ENCODE measurements around the gene ALK.

ALK gene

GRCh38 chr2:29689666-29690065 is 231.7 kb downstream of the ALK start:
- no peak for DNase-seq
- no peak overlapping the region for H2AFZ ChIP-seq (ENCODE audit: low read depth, low read length)
- H3K27me3 ChIP-seq (ENCODE audit: insufficient read depth, low read length, poor library complexity) = peaks cover 11% of the 10 kb centered on the region
- H3K4me3 ChIP-seq (ENCODE audit: low read depth in 1 of 2, low read length in 2 of 2) = no peak overlapping the region
- no peak for ATAC-seq (ENCODE audit: insufficient read depth, low read depth)
- no peak overlapping the region for H3K4me2 ChIP-seq (ENCODE audit: insufficient read depth, low read length)
- no peaks in the 10 kb centered on the region for H4K20me1 ChIP-seq (ENCODE audit: insufficient read depth, low read length)
- H3K9ac ChIP-seq (ENCODE audit: low read depth, low read length) = no peak overlapping the region
- TF ChIP-seq EZH2 (IDR thresholded peaks at IDR 0.05; ENCODE audit: borderline replicate concordance, low read depth, low read length, severe bottlenecking) = no peak
- TF ChIP-seq, protein P1, sequence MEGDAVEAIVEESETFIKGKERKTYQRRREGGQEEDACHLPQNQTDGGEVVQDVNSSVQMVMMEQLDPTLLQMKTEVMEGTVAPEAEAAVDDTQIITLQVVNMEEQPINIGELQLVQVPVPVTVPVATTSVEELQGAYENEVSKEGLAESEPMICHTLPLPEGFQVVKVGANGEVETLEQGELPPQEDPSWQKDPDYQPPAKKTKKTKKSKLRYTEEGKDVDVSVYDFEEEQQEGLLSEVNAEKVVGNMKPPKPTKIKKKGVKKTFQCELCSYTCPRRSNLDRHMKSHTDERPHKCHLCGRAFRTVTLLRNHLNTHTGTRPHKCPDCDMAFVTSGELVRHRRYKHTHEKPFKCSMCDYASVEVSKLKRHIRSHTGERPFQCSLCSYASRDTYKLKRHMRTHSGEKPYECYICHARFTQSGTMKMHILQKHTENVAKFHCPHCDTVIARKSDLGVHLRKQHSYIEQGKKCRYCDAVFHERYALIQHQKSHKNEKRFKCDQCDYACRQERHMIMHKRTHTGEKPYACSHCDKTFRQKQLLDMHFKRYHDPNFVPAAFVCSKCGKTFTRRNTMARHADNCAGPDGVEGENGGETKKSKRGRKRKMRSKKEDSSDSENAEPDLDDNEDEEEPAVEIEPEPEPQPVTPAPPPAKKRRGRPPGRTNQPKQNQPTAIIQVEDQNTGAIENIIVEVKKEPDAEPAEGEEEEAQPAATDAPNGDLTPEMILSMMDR (IDR thresholded peaks at IDR 0.05; ENCODE audit: borderline replicate concordance, extremely low read depth, low read length, poor library complexity, severe bottlenecking) = no peak
- no peak overlapping the region for H3K27ac ChIP-seq (ENCODE audit: low read length)
- no peaks in the 10 kb centered on the region for H3K9me3 ChIP-seq (ENCODE audit: insufficient read depth, low read length, severe bottlenecking)
- no peaks in the 10 kb centered on the region for H3K4me1 ChIP-seq (ENCODE audit: insufficient read depth, low read length)
- H3K36me3 ChIP-seq (ENCODE audit: insufficient read depth, low read length) = no peaks in the 10 kb centered on the region
- H3K79me2 ChIP-seq (ENCODE audit: insufficient read depth, low read length) = no peaks in the 10 kb centered on the region

GRCh38 chr2:29688429-29688828 is 233.0 kb downstream of the ALK start:
- H3K27me3 ChIP-seq (ENCODE audit: insufficient read depth, low read length, poor library complexity) = peaks cover 7% of the 10 kb centered on the region
- no peak overlapping the region for H3K4me3 ChIP-seq (ENCODE audit: low read depth in 1 of 2, low read length in 2 of 2)
- H4K20me1 ChIP-seq (ENCODE audit: insufficient read depth, low read length) = no peaks in the 10 kb centered on the region
- no peak overlapping the region for H2AFZ ChIP-seq (ENCODE audit: low read depth, low read length)
- TF ChIP-seq EZH2 (IDR thresholded peaks at IDR 0.05; ENCODE audit: borderline replicate concordance, low read depth, low read length, severe bottlenecking) = no peak
- TF ChIP-seq, protein P1 (IDR thresholded peaks at IDR 0.05; ENCODE audit: borderline replicate concordance, extremely low read depth, low read length, poor library complexity, severe bottlenecking) = no peak
- no peak overlapping the region for H3K27ac ChIP-seq (ENCODE audit: low read length)
- ATAC-seq (ENCODE audit: insufficient read depth, low read depth) (no peak), DNase-seq (no peak)
- no peak overlapping the region for H3K4me2 ChIP-seq (ENCODE audit: insufficient read depth, low read length)
- H3K36me3 ChIP-seq (ENCODE audit: insufficient read depth, low read length) = no peaks in the 10 kb centered on the region
- no peaks in the 10 kb centered on the region for H3K9me3 ChIP-seq (ENCODE audit: insufficient read depth, low read length, severe bottlenecking)
- no peak overlapping the region for H3K9ac ChIP-seq (ENCODE audit: low read depth, low read length)
- H3K79me2 ChIP-seq (ENCODE audit: insufficient read depth, low read length) = no peaks in the 10 kb centered on the region
- no peaks in the 10 kb centered on the region for H3K4me1 ChIP-seq (ENCODE audit: insufficient read depth, low read length)

DNA sequence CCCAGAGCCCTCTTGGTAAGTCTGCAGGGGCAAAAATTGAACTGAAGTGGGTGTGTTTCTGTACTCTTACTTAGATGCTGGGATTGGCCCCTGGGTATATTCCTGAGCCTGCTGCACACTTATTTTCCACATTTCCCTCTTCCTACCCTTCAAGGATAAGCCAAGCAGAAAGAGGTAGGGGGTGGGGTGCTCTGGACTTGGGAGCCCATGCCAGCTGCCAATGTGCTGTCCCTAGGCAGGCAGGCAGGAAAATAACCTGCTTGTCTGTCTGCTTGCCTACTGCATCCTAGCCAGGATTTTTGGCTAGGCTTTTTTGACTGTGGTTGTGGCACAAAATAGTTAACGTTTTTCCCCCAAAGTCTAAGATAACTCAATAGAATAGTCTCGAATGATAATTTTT is 234.3 kb downstream of the ALK start:
- H3K36me3 ChIP-seq (ENCODE audit: insufficient read depth, low read length) = no peaks in the 10 kb centered on the region
- no peak overlapping the region for H3K4me2 ChIP-seq (ENCODE audit: insufficient read depth, low read length)
- no peak overlapping the region for H2AFZ ChIP-seq (ENCODE audit: low read depth, low read length)
- ATAC-seq (ENCODE audit: insufficient read depth, low read depth) (no peak), DNase-seq (no peak)
- no peaks in the 10 kb centered on the region for H3K79me2 ChIP-seq (ENCODE audit: insufficient read depth, low read length)
- no peak overlapping the region for H3K9ac ChIP-seq (ENCODE audit: low read depth, low read length)
- no peak overlapping the region for H3K27ac ChIP-seq (ENCODE audit: low read length)
- H3K4me3 ChIP-seq (ENCODE audit: low read depth in 1 of 2, low read length in 2 of 2) = no peak overlapping the region
- H4K20me1 ChIP-seq (ENCODE audit: insufficient read depth, low read length) = no peaks in the 10 kb centered on the region
- no peak for TF ChIP-seq EZH2 (IDR thresholded peaks at IDR 0.05; ENCODE audit: borderline replicate concordance, low read depth, low read length, severe bottlenecking)
- TF ChIP-seq, protein P1 (IDR thresholded peaks at IDR 0.05; ENCODE audit: borderline replicate concordance, extremely low read depth, low read length, poor library complexity, severe bottlenecking) = no peak
- no peaks in the 10 kb centered on the region for H3K9me3 ChIP-seq (ENCODE audit: insufficient read depth, low read length, severe bottlenecking)
- peaks cover 7% of the 10 kb centered on the region for H3K27me3 ChIP-seq (ENCODE audit: insufficient read depth, low read length, poor library complexity)
- H3K4me1 ChIP-seq (ENCODE audit: insufficient read depth, low read length) = no peaks in the 10 kb centered on the region

Measured in DND-41 (cell line).